ENCODE measurements around the gene FHIT. TPM values are rescaled to one million over a fixed set of nuclear protein-coding genes. Genes with fewer than 3 reads are reported as not detected.
A peak's percentile ranks its signal among the peaks of the same experiment; 100 is the strongest.

The FHIT gene
- total RNA-seq, 2 donors from 2014 or later = 6.8 to 12.3 TPM

DNA sequence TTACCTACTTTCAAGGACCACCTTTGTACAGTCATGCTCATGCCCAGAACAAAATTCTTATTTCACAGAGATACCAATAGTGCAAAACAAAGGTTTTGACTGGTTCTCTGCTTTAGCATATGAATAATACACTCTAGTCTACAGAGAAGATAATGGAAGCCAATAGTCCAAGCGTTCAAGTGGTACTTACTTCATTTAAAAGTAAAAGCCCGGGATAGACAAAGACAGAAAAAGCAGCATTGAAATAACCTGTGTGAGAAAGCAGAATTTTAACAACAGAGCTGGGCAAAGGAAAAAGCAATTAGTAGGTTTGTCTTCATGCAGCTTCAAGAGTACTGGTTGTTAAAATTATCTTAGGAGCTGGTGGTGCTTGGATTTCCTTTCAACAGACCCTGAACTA, 848.3 kb downstream of the FHIT start:
- no peak overlapping the region for H3K4me3 ChIP-seq (ENCODE audit: low read length)
- no peak overlapping the region for H3K27ac ChIP-seq (ENCODE audit: low read depth, low read length)
- H3K36me3 Mint-ChIP-seq (ENCODE audit: low read depth) = no peaks in the 10 kb centered on the region
- no peaks in the 10 kb centered on the region for H3K27me3 ChIP-seq (ENCODE audit: control insufficient read depth, insufficient read depth, low read length, poor library complexity, severe bottlenecking)
- H3K9ac ChIP-seq (ENCODE audit: extremely low read depth, low read length, poor library complexity, severe bottlenecking) = no peak overlapping the region
- DNase-seq = no peak
- H3K4me1 ChIP-seq (ENCODE audit: control insufficient read depth, insufficient read depth, low read length) = peaks cover 14% of the 10 kb centered on the region
- TF ChIP-seq, protein P1, sequence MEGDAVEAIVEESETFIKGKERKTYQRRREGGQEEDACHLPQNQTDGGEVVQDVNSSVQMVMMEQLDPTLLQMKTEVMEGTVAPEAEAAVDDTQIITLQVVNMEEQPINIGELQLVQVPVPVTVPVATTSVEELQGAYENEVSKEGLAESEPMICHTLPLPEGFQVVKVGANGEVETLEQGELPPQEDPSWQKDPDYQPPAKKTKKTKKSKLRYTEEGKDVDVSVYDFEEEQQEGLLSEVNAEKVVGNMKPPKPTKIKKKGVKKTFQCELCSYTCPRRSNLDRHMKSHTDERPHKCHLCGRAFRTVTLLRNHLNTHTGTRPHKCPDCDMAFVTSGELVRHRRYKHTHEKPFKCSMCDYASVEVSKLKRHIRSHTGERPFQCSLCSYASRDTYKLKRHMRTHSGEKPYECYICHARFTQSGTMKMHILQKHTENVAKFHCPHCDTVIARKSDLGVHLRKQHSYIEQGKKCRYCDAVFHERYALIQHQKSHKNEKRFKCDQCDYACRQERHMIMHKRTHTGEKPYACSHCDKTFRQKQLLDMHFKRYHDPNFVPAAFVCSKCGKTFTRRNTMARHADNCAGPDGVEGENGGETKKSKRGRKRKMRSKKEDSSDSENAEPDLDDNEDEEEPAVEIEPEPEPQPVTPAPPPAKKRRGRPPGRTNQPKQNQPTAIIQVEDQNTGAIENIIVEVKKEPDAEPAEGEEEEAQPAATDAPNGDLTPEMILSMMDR (conservative IDR thresholded peaks at IDR 0.05) = no peak
- WGBS, 2 experiments (ENCODE audit: insufficient coverage in 1 of 2, insufficient read length in 1 of 2) = 86 to 100% methylated on average over 1 to 2 of the region's 2 CpGs
- H3K27me3 Mint-ChIP-seq (ENCODE audit: insufficient read depth) = no peaks in the 10 kb centered on the region
- peaks cover 3% of the 10 kb centered on the region for H3K9me3 Mint-ChIP-seq
- H3K36me3 ChIP-seq (ENCODE audit: control insufficient read depth, insufficient read depth, low read length) = no peaks in the 10 kb centered on the region
- peaks cover 14% of the 10 kb centered on the region for H3K9me3 ChIP-seq (ENCODE audit: control insufficient read depth, low read length)
- H3K27ac Mint-ChIP-seq = no peak overlapping the region
- H3K4me3 Mint-ChIP-seq = no peak overlapping the region
- peaks cover 35% of the 10 kb centered on the region for H3K4me1 Mint-ChIP-seq

DNA sequence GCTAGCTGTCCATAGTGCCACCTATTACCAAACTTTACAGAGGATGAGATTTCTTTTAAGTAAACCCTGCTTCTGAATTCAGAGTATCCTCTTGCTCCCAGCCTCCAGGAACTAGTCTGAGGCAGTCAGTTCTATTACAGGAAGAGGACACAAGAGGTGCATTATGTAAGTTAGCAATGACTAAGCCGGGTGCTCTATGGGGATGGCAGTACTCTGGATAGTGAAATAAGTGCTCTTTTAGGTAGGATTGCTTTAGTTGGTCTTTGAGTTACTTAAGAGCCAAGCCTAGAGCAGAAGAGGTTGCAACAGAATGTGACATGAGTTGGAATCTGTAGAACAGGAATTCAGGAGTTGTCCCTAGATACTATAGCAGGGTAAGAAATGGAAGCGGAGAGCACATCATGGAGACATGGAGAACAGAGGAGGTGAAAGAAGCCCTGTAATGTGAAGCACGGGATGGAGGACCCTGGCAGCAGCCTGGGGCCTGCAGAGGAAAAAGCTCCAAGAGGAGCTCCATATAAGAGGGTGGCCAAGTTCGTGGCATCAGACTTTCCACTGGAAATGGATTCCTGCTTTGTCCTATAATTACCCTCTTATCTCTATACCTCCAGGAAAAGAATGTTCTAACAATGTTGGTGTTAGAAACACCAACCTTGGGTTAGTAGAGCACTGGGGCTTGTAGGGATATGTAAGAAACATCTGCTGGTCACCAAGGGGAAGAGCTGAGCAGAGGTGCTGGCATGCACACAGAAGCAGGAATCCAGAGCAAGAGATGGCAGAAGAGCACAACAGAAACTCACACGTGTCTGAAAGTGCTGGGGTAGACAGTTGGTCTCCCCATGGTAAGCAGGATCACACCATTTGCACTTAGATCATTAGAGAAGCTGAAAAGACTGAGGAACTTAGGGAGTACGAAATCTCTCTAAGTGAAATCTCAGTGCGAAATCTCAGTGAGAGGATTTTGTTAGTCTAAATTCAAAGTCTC, 851.1 kb downstream of the FHIT start:
- TF ChIP-seq, protein P1 (conservative IDR thresholded peaks at IDR 0.05) = no peak
- no peaks in the 10 kb centered on the region for H3K27me3 Mint-ChIP-seq (ENCODE audit: insufficient read depth)
- no peaks in the 10 kb centered on the region for H3K36me3 Mint-ChIP-seq (ENCODE audit: low read depth)
- H3K4me1 ChIP-seq (ENCODE audit: control insufficient read depth, insufficient read depth, low read length) = peaks cover 14% of the 10 kb centered on the region
- no peaks in the 10 kb centered on the region for H3K27me3 ChIP-seq (ENCODE audit: control insufficient read depth, insufficient read depth, low read length, poor library complexity, severe bottlenecking)
- peaks cover 31% of the 10 kb centered on the region for H3K4me1 Mint-ChIP-seq
- H3K27ac Mint-ChIP-seq = peak overlapping the region; percentile 62
- H3K9me3 Mint-ChIP-seq = peaks cover 4% of the 10 kb centered on the region
- WGBS, 2 experiments (ENCODE audit: insufficient coverage in 1 of 2, insufficient read length in 1 of 2) = 85 to 92% methylated on average over 3 to 7 of the region's 7 CpGs
- H3K4me3 Mint-ChIP-seq = no peak overlapping the region
- no peak for DNase-seq
- no peak overlapping the region for H3K27ac ChIP-seq (ENCODE audit: low read depth, low read length)
- no peak overlapping the region for H3K9ac ChIP-seq (ENCODE audit: extremely low read depth, low read length, poor library complexity, severe bottlenecking)
- H3K4me3 ChIP-seq (ENCODE audit: low read length) = no peak overlapping the region
- H3K36me3 ChIP-seq (ENCODE audit: control insufficient read depth, insufficient read depth, low read length) = no peaks in the 10 kb centered on the region
- H3K9me3 ChIP-seq (ENCODE audit: control insufficient read depth, low read length) = peaks cover 17% of the 10 kb centered on the region

DNA sequence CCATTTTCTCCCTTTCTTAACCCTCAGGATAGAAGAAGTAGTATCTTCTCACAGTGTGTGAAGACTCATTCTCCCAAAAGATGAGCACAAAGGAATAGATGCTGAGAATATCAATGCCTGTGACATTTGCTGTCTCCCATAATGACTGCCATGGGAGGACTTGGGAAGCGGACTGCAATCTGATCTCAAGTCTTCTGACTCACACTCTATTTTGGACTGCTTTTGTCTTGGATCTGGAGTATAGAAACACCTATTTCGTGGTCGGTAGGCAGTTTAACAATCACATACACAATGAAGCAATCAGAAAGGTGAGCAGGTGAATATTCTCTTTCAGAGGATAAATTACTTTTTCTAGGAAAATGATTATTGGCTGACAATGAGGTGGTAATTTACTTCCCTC, 852.0 kb downstream of the FHIT start:
- no peak overlapping the region for H3K4me3 ChIP-seq (ENCODE audit: low read length)
- H3K9me3 ChIP-seq (ENCODE audit: control insufficient read depth, low read length) = peaks cover 12% of the 10 kb centered on the region
- H3K4me1 ChIP-seq (ENCODE audit: control insufficient read depth, insufficient read depth, low read length) = peaks cover 14% of the 10 kb centered on the region
- TF ChIP-seq, protein P1 (conservative IDR thresholded peaks at IDR 0.05) = no peak
- Mint-ChIP-seq H3K9me3 (peaks cover 4% of the 10 kb centered on the region), H3K27me3 (ENCODE audit: insufficient read depth) (no peaks in the 10 kb centered on the region), H3K4me1 (peaks cover 34% of the 10 kb centered on the region), H3K4me3 (no peak overlapping the region), H3K27ac (no peak overlapping the region), H3K36me3 (ENCODE audit: low read depth) (no peaks in the 10 kb centered on the region)
- H3K36me3 ChIP-seq (ENCODE audit: control insufficient read depth, insufficient read depth, low read length) = no peaks in the 10 kb centered on the region
- H3K9ac ChIP-seq (ENCODE audit: extremely low read depth, low read length, poor library complexity, severe bottlenecking) = no peak overlapping the region
- WGBS, 2 experiments (ENCODE audit: insufficient coverage in 1 of 2, insufficient read length in 1 of 2) = 29 to 65% methylated on average over 1 to 3 of the region's 3 CpGs
- no peaks in the 10 kb centered on the region for H3K27me3 ChIP-seq (ENCODE audit: control insufficient read depth, insufficient read depth, low read length, poor library complexity, severe bottlenecking)
- DNase-seq = no peak
- no peak overlapping the region for H3K27ac ChIP-seq (ENCODE audit: low read depth, low read length)
